Measurements from ENCODE around the gene LSP1.
A peak's percentile ranks its signal among the peaks of the same experiment; 100 is the strongest.

Gene LSP1

DNA sequence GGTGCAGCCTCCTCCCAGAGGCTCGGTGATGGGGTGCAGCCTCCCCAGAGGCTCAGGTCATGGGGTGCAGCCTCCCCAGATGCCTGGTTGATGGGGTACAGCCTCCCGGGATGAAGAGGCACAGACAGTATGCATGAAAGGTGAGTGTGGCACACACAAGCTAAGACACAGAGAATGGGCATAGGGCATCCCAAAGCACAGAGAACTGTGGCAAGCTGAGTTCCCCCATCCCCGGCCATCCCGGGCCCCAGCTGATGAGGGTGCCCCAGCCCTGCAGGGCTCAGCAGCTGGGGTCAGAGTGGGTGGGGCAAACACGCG lies 22.9 kb upstream of the LSP1 start:
- H3K27me3 ChIP-seq (ENCODE audit: insufficient read depth, low read depth, severe bottlenecking): peaks cover 100% of the 10 kb centered on the region
- TF ChIP-seq, protein P1, sequence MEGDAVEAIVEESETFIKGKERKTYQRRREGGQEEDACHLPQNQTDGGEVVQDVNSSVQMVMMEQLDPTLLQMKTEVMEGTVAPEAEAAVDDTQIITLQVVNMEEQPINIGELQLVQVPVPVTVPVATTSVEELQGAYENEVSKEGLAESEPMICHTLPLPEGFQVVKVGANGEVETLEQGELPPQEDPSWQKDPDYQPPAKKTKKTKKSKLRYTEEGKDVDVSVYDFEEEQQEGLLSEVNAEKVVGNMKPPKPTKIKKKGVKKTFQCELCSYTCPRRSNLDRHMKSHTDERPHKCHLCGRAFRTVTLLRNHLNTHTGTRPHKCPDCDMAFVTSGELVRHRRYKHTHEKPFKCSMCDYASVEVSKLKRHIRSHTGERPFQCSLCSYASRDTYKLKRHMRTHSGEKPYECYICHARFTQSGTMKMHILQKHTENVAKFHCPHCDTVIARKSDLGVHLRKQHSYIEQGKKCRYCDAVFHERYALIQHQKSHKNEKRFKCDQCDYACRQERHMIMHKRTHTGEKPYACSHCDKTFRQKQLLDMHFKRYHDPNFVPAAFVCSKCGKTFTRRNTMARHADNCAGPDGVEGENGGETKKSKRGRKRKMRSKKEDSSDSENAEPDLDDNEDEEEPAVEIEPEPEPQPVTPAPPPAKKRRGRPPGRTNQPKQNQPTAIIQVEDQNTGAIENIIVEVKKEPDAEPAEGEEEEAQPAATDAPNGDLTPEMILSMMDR (IDR thresholded peaks at IDR 0.05; ENCODE audit: low read depth, low read length): no peak
- peak; percentile 3 for DNase-seq
- H3K4me3 ChIP-seq (ENCODE audit: low read depth, low read length): no peak overlapping the region
- H3K36me3 ChIP-seq: no peaks in the 10 kb centered on the region
- H3K9me3 ChIP-seq (ENCODE audit: severe bottlenecking): no peaks in the 10 kb centered on the region
- no peak overlapping the region for H3K27ac ChIP-seq

DNA sequence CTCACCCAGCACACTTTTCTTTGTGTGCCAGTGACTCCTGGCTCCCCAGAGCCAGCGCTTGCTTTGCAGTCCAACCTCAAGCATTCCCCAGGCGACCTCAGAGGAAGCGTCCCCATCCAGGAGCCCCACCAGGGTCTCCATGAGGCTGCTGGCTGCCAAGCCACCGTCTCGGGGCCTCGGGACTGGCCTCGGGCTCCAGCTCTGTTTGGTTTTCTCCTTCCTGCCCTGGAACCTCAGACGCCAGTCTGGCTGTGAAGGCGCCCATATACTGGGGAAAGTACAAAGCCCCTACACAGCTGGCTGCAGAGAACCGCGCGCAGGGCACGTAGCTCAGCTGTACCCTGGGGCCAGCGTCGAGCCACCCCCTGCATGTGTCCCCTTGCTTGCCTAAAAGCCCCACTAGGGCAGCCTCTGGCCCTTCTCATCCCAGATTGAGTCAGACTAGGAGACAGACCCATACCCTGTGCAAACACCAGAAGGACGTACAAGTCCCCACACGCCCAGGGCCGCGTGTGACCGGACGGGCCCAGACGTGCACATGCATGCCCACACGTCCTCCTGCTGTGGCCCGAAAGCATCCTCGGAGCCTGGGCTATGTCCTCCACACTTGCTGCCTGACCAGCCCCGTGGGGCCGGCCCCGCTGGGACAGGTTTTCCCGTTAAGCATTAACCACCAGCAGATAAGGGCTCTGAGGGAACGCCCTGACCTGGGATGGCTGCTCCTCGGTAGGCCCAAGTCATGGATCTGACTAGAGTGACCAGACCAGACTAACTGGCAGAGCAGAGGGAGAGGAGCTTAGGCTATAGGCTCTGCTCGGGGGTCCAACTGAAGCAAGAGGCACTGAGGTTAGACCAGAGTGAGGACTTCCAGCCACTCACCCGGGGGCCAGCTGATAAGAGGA lies 22.3 kb upstream of the LSP1 start:
- peak; percentile 57 for DNase-seq
- TF ChIP-seq, protein P1 (IDR thresholded peaks at IDR 0.05; ENCODE audit: low read depth, low read length): no peak
- no peaks in the 10 kb centered on the region for H3K9me3 ChIP-seq (ENCODE audit: severe bottlenecking)
- H3K27me3 ChIP-seq (ENCODE audit: insufficient read depth, low read depth, severe bottlenecking): peaks cover 100% of the 10 kb centered on the region
- H3K27ac ChIP-seq: no peak overlapping the region
- H3K36me3 ChIP-seq: no peaks in the 10 kb centered on the region
- no peak overlapping the region for H3K4me3 ChIP-seq (ENCODE audit: low read depth, low read length)

DNA sequence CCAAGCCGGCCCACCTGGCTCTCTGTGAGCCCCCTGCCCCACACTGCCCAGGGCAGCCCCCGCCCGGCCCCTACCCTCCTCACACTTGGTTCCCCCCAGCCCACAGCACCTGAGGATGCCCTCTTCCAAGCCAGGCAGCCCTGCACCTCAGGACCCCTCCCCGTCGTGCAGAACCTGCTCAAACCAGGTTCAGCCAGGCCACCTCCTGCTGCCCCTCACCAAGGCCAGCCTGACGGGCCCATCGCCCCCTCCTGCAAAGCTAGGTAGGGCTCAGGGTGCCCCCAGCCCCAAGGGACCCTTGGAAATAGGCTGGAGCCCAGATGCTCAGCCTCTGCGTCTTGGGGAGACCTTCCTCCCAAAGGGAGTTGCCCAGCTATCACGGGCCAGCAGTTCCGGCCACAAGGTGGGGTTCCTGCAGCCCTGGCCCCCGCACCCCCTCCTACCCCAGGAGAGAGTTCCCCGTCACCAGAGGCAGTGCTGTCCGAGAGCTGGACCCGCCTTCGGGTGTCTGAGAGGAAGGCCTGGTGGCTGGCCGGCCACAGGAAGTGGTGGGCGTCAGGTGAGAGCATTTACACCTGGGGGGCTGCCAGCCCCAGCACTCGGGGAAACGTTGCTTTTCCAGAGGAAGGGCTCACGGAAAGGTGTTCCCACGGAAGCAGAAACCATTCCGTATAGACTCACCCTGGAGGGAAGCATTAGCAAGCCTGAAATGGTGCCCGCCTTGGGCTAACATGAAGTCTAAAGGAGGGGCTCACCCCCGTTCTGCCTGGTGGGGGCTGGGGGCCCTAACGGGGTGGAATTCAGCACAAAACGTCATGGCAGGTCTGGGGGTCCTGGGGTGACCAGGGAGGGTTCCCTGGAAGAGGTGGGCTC lies 21.3 kb upstream of the LSP1 start:
- peaks cover 100% of the 10 kb centered on the region for H3K27me3 ChIP-seq (ENCODE audit: insufficient read depth, low read depth, severe bottlenecking)
- no peaks in the 10 kb centered on the region for H3K36me3 ChIP-seq
- no peaks in the 10 kb centered on the region for H3K9me3 ChIP-seq (ENCODE audit: severe bottlenecking)
- no peak overlapping the region for H3K4me3 ChIP-seq (ENCODE audit: low read depth, low read length)
- no peak overlapping the region for H3K27ac ChIP-seq
- TF ChIP-seq, protein P1 (IDR thresholded peaks at IDR 0.05; ENCODE audit: low read depth, low read length): no peak
- DNase-seq: no peak

DNA sequence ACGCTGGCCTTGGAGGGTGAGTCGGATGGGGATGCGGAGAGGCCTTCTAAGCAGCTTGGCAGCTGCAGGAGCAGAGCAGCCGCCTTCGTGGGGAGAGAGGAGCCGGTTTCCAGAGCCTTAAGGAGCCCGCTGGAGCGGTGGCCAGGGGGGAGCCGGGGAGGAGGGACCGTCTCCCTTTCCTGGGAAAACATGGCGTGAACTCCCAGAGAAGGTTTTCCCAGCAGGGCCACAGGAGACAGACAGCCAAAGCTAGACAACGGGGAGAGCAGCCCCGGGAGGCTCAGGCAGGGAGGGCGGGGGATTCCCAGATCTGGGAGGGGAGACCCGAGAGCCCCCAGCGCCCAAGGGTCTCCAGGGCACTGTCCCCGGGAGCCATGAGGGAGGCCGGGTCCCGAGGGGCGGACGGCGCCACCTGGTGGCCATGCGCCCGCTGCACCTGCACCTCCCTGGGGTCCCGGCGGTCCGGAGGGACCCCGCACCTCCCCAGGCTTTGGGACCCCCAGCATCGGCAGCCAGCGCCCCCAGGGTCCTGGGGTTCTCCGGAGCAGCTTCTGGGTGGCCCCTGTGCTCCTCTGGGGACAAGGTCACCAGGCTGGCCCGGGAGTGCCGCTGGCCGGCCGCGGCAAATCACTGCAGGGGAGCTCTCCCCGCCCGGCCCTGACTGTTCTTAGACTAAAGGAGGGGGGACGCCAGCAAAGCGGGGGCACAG lies 20.5 kb upstream of the LSP1 start:
- H3K4me3 ChIP-seq (ENCODE audit: low read depth, low read length): no peak overlapping the region
- H3K9me3 ChIP-seq (ENCODE audit: severe bottlenecking): no peaks in the 10 kb centered on the region
- TF ChIP-seq, protein P1 (IDR thresholded peaks at IDR 0.05; ENCODE audit: low read depth, low read length): peak; percentile 91
- H3K27me3 ChIP-seq (ENCODE audit: insufficient read depth, low read depth, severe bottlenecking): peaks cover 100% of the 10 kb centered on the region
- DNase-seq: peak; percentile 52
- H3K27ac ChIP-seq: no peak overlapping the region
- no peaks in the 10 kb centered on the region for H3K36me3 ChIP-seq

DNA sequence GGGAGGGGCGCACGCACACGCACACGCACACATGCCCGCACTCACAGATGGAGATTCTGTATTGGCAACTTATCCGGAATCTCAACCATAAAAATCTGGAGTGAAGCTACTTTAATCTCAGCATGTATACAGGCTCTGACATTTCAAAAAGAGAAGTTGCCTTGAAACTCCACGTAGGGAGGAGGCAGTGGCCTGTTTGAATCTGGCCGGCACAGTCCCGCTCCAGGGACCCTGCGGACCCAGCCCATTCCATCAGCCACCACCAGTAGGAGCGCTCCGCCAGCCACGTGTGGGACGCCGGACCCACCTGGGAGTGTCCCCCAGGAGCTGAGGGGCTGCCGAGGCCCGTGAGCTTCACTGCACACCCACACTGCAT lies 20.0 kb upstream of the LSP1 start:
- peaks cover 100% of the 10 kb centered on the region for H3K27me3 ChIP-seq (ENCODE audit: insufficient read depth, low read depth, severe bottlenecking)
- TF ChIP-seq, protein P1 (IDR thresholded peaks at IDR 0.05; ENCODE audit: low read depth, low read length): no peak
- no peak overlapping the region for H3K27ac ChIP-seq
- DNase-seq: no peak
- H3K4me3 ChIP-seq (ENCODE audit: low read depth, low read length): no peak overlapping the region
- H3K36me3 ChIP-seq: no peaks in the 10 kb centered on the region
- H3K9me3 ChIP-seq (ENCODE audit: severe bottlenecking): no peaks in the 10 kb centered on the region
